GM12878 (cell line): ENCODE data around the gene RNF126. TPM values are rescaled to one million over a fixed set of nuclear protein-coding genes. Genes with fewer than 3 reads are reported as not detected.

Experiments used
- ATAC-seq: fragments of 200-7000 bp; cut with Tn5 transposase; 3 replicates; pipeline ENCODE4 v1.9.1; 2020; ENCODE audit warnings: mild to moderate bottlenecking, moderate library complexity
- BruUV-seq: library from RNA; stranded (reverse); fragments of 400-500 nt; replicated peaks from 2 replicates; lab custom pipeline; 2021; lab: Mats Ljungman, UMichigan
- CTCF ChIA-PET: fragments of 300-600 bp; sonication (Branson Sonifier 250); formaldehyde crosslinking; extraction: SDS; loops from one replicate; lab custom pipeline; 2021; ENCODE audit warnings: inconsistent platforms; lab: Yijun Ruan, JAX
- POLR2A ChIA-PET: fragments of 350-600 bp; formaldehyde crosslinking; extraction: SDS; loops from one replicate; lab custom pipeline; 2021; ENCODE audit warnings: inconsistent platforms; lab: Charles Lee
- RAD21 ChIA-PET: fragments of 300-600 bp; sonication (Branson Sonifier 250); formaldehyde crosslinking; loops from one replicate; lab custom pipeline; 2023; ENCODE audit warnings: antibody characterized with exemption; ENCODE audit not compliant: unreplicated experiment; lab: Charles Lee
- SMC1A ChIA-PET: fragments of 300-600 bp; sonication (Branson Sonifier 250); formaldehyde crosslinking; loops from one replicate; lab custom pipeline; 2023; ENCODE audit not compliant: unreplicated experiment, uncharacterized antibody; lab: Charles Lee
- DNase-seq: peaks from one replicate; pipeline ENCODE4 v3.0.0-alpha.2; 2011; ENCODE audit warnings: low read depth, low spot score
- FAIRE-seq: peaks from 3 replicates; lab custom pipeline; 2011; peaks lifted over from hg19 to GRCh38; lab: Jason Lieb, UNC
- H2AFZ ChIP-seq: 2 replicates; pipeline ENCODE4 v1.6.0; 2011; ENCODE audit warnings: low read depth, low read length, control low read depth; ENCODE audit not compliant: control insufficient read depth
- H3K27ac ChIP-seq: 2 replicates; pipeline ENCODE4 v1.5.1; 2011; ENCODE audit warnings: control low read depth; ENCODE audit not compliant: control insufficient read depth, insufficient read depth
- H3K27me3 ChIP-seq, 2 experiments: replicated peaks in 1 of 2; 2 replicates each; pipeline versions ENCODE4 v1.6.0 to v1.6.1; 2011; ENCODE audit warnings: low read length in 1 of 2; ENCODE audit not compliant: control insufficient read depth in 2 of 2, insufficient read depth in 2 of 2
- H3K36me3 ChIP-seq, 2 experiments: 2 replicates each; pipeline ENCODE4 v1.5.1; 2011; ENCODE audit warnings: low read length in 1 of 2; ENCODE audit not compliant: control insufficient read depth in 2 of 2, insufficient read depth in 2 of 2
- H3K4me1 ChIP-seq: 2 replicates; pipeline ENCODE4 v1.6.1; 2011; ENCODE audit warnings: mild to moderate bottlenecking, low read length, moderate library complexity, mixed read lengths; ENCODE audit not compliant: control insufficient read depth, insufficient read depth
- H3K4me2 ChIP-seq: 2 replicates; pipeline ENCODE4 v1.6.0; 2011; ENCODE audit warnings: control low read depth; ENCODE audit not compliant: control insufficient read depth, insufficient read depth
- H3K4me3 ChIP-seq: fragments of 200-600 bp; sonication (generic); 2 replicates; pipeline ENCODE4 v1.5.1; 2016
- H3K79me2 ChIP-seq: 2 replicates; pipeline ENCODE4 v1.6.0; 2011; ENCODE audit warnings: low read length; ENCODE audit not compliant: control insufficient read depth, insufficient read depth
- H3K9ac ChIP-seq: 2 replicates; pipeline ENCODE4 v1.8.0; 2011; ENCODE audit warnings: low read length, control low read depth, mixed read lengths; ENCODE audit not compliant: control insufficient read depth, insufficient read depth
- H3K9me3 ChIP-seq: replicated peaks from 3 replicates; pipeline ENCODE4 v1.5.1; 2011; ENCODE audit warnings: mild to moderate bottlenecking, low read length; ENCODE audit not compliant: control insufficient read depth, insufficient read depth
- H4K20me1 ChIP-seq: 2 replicates; pipeline ENCODE4 v1.6.0; 2011; ENCODE audit not compliant: control insufficient read depth, insufficient read depth
- POLR2A ChIP-seq: IDR thresholded peaks from 2 replicates; pipeline ENCODE4 v1.6.1; 2011; ENCODE audit warnings: low read depth, mild to moderate bottlenecking, low read length
- POLR2AphosphoS2 ChIP-seq: IDR thresholded peaks from 2 replicates; pipeline ENCODE4 v1.6.1; 2011; ENCODE audit warnings: low read depth, mild to moderate bottlenecking, low read length, improper control_type of control experiment, moderate library complexity
- RAD51 ChIP-seq: fragments of 450-650 bp; IDR thresholded peaks from 2 replicates; pipeline ENCODE4 v1.6.1; 2016; ENCODE audit warnings: moderate library complexity, mild to moderate bottlenecking, inconsistent platforms
- RCOR1 ChIP-seq: conservative IDR thresholded peaks from 2 replicates; pipeline ENCODE4 v1.6.1; 2012; ENCODE audit warnings: low read depth, low read length, improper control_type of control experiment
- TCF7 ChIP-seq: IDR thresholded peaks from 2 replicates; pipeline ENCODE4 v1.6.1; 2014; ENCODE audit warnings: antibody characterized with exemption, borderline replicate concordance
- WGBS: methylation state at CpG from one replicate; pipeline ENCODE4 v1.1.6; 2016; ENCODE audit warnings: low lambda C conversion rate; ENCODE audit not compliant: insufficient replicate concordance, insufficient coverage; ENCODE audit errors: missing lambda C conversion rate; 5-methylcytosine and 5-hydroxymethylcytosine counted together
- in situ Hi-C: fragments of 300-500 bp; cut with MboI; formaldehyde crosslinking; loops from 9 replicates; pipeline ENCODE4 v1.14.3; 2018; ENCODE audit warnings: mixed read lengths
- intact Hi-C: fragments of 100-400 bp; cut with micrococcal nuclease; formaldehyde crosslinking; loops from one replicate; pipeline ENCODE4 v1.14.2; 2022; ENCODE audit not compliant: unreplicated experiment
- polyA plus RNA-seq, 11 experiments: library from polyadenylated mRNA; depleted of rRNA in 4 of 11; unstranded in 6 of 11; stranded (reverse) in 5 of 11; fragments of >200 nt; fragmentation: Nextera tagmentation in 4 of 11; fragmentation: Illumina TruSeq in 1 of 11; extraction: Ambion mirVana in 4 of 11; extraction: Trizol in 1 of 11; gene quantifications; 1 replicate in 1 of 11; 2 replicates in 10 of 11; pipeline versions ENCODE4 v1.2.1 to v1.2.3, GENCODE V29; 2011 to 2016; ENCODE audit warnings: inconsistent platforms in 2 of 11, missing spikeins in 2 of 11, low read depth in 1 of 11
- total RNA-seq, 4 experiments: library from RNA; depleted of rRNA in 3 of 4; stranded (reverse); fragments of >200 nt in 3 of 4; fragmentation: Illumina TruSeq in 1 of 4; extraction: Trizol in 1 of 4; gene quantifications; 2 replicates each; pipeline versions ENCODE4 v1.2.1 to v1.2.3, GENCODE V29; 2013 to 2021

Gene RNF126
- total and polyA plus RNA-seq, 10 of the 15 experiments (the other 5 are each of a cell fraction or from before 2014, with no cell fraction given), result 0.45 to 100 (median 50.6) TPM

- H3K4me1 ChIP-seq, result no peaks in the 10 kb centered on the region
- no peak overlapping the region for H3K4me2 ChIP-seq
- TF ChIP-seq POLR2A, result peak; percentile 59; the same call in 1 of the 2 replicates
- TF ChIP-seq POLR2AphosphoS2, result no peak
- no peak for TF ChIP-seq RAD51
- peaks cover 5 to 37% of the 10 kb centered on the region in 2 experiments; a peak in 3 of 4 replicates for H3K36me3 ChIP-seq
- ChIA-PET POLR2A (no interaction called here), SMC1A (no interaction called here), CTCF (no interaction called here), RAD21 (no interaction called here)
- no peak overlapping the region for H3K27ac ChIP-seq
- no TSS peak for BruUV-seq
- no peak overlapping the region for H3K9ac ChIP-seq
- H3K4me3 ChIP-seq, result no peak overlapping the region
- no peaks in the 10 kb centered on the region for H4K20me1 ChIP-seq
- FAIRE-seq, result no peak
- no peaks in the 10 kb centered on the region for H3K9me3 ChIP-seq
- intact Hi-C loops (no loop called here), in situ Hi-C loops (no loop called here)
- WGBS, result 95% methylated on average over 46 of the region's 48 CpGs
- H2AFZ ChIP-seq, result no peak overlapping the region
- ATAC-seq, result no peak
- H3K79me2 ChIP-seq, result no peaks in the 10 kb centered on the region; the same call in 1 of the 2 replicates
- DNase-seq, result no peak
- H3K27me3 ChIP-seq, result no peaks in the 10 kb centered on the region
Observed at GRCh38 chr19:646779-647565, 16.0 kb downstream of the RNF126 start.

DNA sequence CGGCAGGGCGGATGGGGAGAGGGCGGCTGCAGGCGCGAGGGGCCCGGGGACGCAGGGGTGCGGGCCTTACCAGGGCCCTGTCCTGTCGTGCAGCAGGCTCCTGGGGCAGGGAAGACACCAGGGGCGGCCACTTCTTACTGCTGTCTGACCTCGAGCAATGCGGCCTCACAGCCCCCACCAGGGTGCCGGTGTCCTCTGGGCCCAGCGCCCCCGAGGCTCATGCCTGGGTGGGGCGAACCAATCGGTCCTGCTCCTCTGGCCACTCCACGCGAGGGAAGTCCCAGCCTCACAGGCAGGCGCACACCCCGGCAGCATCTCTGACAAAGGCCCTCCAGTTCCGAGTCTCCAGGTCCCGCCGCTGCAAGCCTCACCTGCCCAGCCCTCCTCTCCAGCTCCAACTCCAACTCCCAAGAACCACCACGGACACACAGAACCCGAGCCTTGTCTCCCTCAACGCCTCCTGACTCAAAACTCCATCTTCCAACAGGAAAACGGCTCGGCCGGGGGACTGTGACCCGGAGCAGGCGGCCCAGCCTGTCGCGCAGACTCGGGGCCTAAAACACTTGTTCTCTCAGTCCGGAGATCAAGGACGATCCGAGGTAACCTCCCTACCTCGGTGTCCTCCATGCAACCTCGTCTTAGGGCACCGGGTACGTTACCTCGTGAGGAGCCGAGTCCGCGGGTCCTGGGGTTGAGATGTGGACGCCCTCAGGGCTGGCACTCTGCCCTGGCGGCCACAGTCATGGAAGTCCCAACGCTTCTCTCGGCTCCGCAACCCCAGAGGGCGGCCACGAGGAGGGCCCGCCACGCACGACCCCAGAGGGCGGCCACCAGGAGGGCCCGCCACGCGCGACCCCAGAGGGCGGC, 16.9 kb downstream of the RNF126 start:
- DNase-seq, result no peak
- Histone ChIP-seq H3K79me2 (no peaks in the 10 kb centered on the region), H3K9ac (no peak overlapping the region), H3K36me3 (peaks cover 3 to 32% of the 10 kb centered on the region in 2 experiments; a peak in 3 of 4 replicates), H3K4me1 (no peaks in the 10 kb centered on the region), H3K9me3 (no peaks in the 10 kb centered on the region), H3K27ac (no peak overlapping the region), H3K4me3 (no peak overlapping the region), H4K20me1 (no peaks in the 10 kb centered on the region), H3K4me2 (no peak overlapping the region), H3K27me3 (no peaks in the 10 kb centered on the region), H2AFZ (no peak overlapping the region)
- 95% methylated on average over 58 of the region's 62 CpGs for WGBS
- POLR2A ChIA-PET, result no interaction called here
- RAD21 ChIA-PET, result no interaction called here
- CTCF ChIA-PET, result no interaction called here
- intact Hi-C loops, result no loop called here
- BruUV-seq, result no TSS peak
- no peak for TF ChIP-seq POLR2AphosphoS2
- TF ChIP-seq TCF7, result no peak
- TF ChIP-seq RCOR1, result no peak
- TF ChIP-seq POLR2A, result peak; percentile 45
- ATAC-seq, result no peak; the same call in 2 of the 3 replicates
- no peak for FAIRE-seq
- SMC1A ChIA-PET, result no interaction called here
- in situ Hi-C loops, result no loop called here
